Activated CD8-positive, alpha-beta memory T cell treated with anti-CD3 and anti-CD28 coated beads for 36 hours (primary cell): ENCODE measurements around the gene TFAP2A. TPM values are rescaled to one million over a fixed set of nuclear protein-coding genes. Genes with fewer than 3 reads are reported as not detected.

Experiments used
- CTCF ChIA-PET: fragments of 350-600 bp; sonication (Branson Sonifier 250); formaldehyde crosslinking; loops from one replicate; lab custom pipeline; 2021; ENCODE audit warnings: antibody characterized with exemption; lab: Charles Lee
- POLR2A ChIA-PET: fragments of 350-600 bp; sonication (Branson Sonifier 250); formaldehyde crosslinking; loops from one replicate; lab custom pipeline; 2021; ENCODE audit warnings: antibody characterized with exemption; lab: Charles Lee
- total RNA-seq, 2 experiments: library from RNA; stranded (reverse); gene quantifications; one replicate each; pipeline ENCODE4 v1.2.3, GENCODE V29; 2021

Gene TFAP2A
- total RNA-seq, 2 experiments from 2014 or later: not detected

- ChIA-PET POLR2A (no interaction called here), CTCF (no interaction called here)
These were observed 975 bp upstream of the TFAP2A start for GRCh38 chr6:10415617-10416480.

- ChIA-PET POLR2A (interaction anchor here (0.6 kb wide), 1 partner anchor 679 kb away, joined by 9 read pairs; no protein-coding TSS in a partner anchor), CTCF (interaction anchor here (0.8 to 1.2 kb wide), 2 partner anchors 12 to 15 kb away, joined by 4 to 5 read pairs; no protein-coding TSS in a partner anchor)
These were observed 780 bp downstream of the TFAP2A start for GRCh38 chr6:10413850-10414738.

GRCh38 chr6:10413262-10413849 lies 1.5 kb downstream of the TFAP2A start:
- ChIA-PET POLR2A (no interaction called here), CTCF (interaction anchor here (0.8 to 1.5 kb wide), 3 partner anchors 9 to 16 kb away, joined by 3 to 5 read pairs (median 4); no protein-coding TSS in a partner anchor)

GRCh38 chr6:10412461-10413261 lies 2.2 kb downstream of the TFAP2A start:
- CTCF ChIA-PET: interaction anchor here (1.5 kb wide), 1 partner anchor 8 kb away, joined by 3 read pairs; no protein-coding TSS in a partner anchor
- POLR2A ChIA-PET: no interaction called here

GRCh38 chr6:10411971-10412460 lies 2.9 kb downstream of the TFAP2A start:
- POLR2A ChIA-PET: no interaction called here
- CTCF ChIA-PET: interaction anchor here (1.5 kb wide), 1 partner anchor 8 kb away, joined by 3 read pairs; no protein-coding TSS in a partner anchor

- POLR2A ChIA-PET: no interaction called here
These were observed 3.5 kb downstream of the TFAP2A start for GRCh38 chr6:10411131-10411970.

GRCh38 chr6:10410207-10411050 lies 4.4 kb downstream of the TFAP2A start:
- CTCF ChIA-PET: no interaction called here
- POLR2A ChIA-PET: no interaction called here

More at GRCh38 chr6:10411131-10411970, 3.5 kb downstream of the TFAP2A start:
- CTCF ChIA-PET: no interaction called here

GRCh38 chr6:10409731-10410206 lies 5.1 kb downstream of the TFAP2A start:
- ChIA-PET CTCF (no interaction called here), POLR2A (no interaction called here)

- CTCF ChIA-PET: no interaction called here
- POLR2A ChIA-PET: no interaction called here
These were observed 5.6 kb downstream of the TFAP2A start for GRCh38 chr6:10409233-10409721.

GRCh38 chr6:10408457-10408856 lies 6.4 kb downstream of the TFAP2A start:
- ChIA-PET CTCF (no interaction called here), POLR2A (no interaction called here)

GRCh38 chr6:10407674-10408054 lies 7.2 kb downstream of the TFAP2A start:
- ChIA-PET CTCF (no interaction called here), POLR2A (no interaction called here)

- CTCF ChIA-PET: no interaction called here
- POLR2A ChIA-PET: no interaction called here
These were observed 7.7 kb downstream of the TFAP2A start for GRCh38 chr6:10407018-10407673.

GRCh38 chr6:10406556-10406955 lies 8.3 kb downstream of the TFAP2A start:
- ChIA-PET POLR2A (no interaction called here), CTCF (no interaction called here)

GRCh38 chr6:10405513-10405900 lies 9.4 kb downstream of the TFAP2A start:
- ChIA-PET POLR2A (no interaction called here), CTCF (no interaction called here)

- CTCF ChIA-PET: interaction anchor here (1.4 kb wide), 1 partner anchor 8 kb away, joined by 3 read pairs; no protein-coding TSS in a partner anchor
- POLR2A ChIA-PET: no interaction called here
These were observed 9.9 kb downstream of the TFAP2A start for GRCh38 chr6:10404799-10405512.
